GM19238 (cell line): ENCODE results near the gene NEBL.

Source experiments
- DNase-seq: peaks from one replicate; pipeline ENCODE4 v3.0.0; 2011; ENCODE audit warnings: low spot score; ENCODE audit not compliant: insufficient read length

The NEBL gene

DNA sequence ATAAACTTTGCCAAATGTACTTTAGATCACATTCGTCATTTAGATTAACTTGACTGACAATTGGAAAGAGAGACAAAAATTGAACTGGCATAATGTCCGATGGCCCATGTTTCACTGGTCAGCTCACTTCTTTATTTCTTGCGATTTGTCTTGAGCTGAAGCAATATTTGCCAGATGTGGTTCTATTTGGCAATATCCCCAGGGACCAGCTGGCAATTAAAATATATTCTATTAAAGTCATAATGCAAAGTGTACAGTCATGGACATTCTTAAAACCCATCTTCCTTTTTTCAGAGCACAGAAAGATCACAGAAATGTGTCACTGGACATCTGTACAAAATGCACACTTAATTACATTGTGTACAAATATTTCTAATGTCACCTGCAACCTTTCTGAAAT lies 26.3 kb downstream of the NEBL start:
- no peak for DNase-seq

DNA sequence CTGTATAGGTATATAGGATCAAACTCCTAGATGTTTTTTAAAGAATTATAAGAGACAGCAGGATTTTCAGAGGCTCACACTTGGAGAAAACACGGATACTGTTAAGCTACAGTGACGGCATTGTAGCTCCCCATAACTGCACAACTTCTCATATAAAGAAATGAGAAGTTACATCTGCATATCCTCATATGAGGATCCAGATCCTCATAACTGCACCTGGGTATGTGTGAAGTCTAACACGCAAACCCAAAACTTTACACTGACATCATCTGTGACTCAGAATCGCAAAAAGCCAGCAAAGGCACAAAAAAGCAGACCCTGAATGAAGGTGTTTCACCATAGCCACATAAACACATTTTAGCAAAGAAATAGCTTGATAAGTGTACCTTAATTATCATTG lies 34.1 kb downstream of the NEBL start:
- no peak for DNase-seq

DNA sequence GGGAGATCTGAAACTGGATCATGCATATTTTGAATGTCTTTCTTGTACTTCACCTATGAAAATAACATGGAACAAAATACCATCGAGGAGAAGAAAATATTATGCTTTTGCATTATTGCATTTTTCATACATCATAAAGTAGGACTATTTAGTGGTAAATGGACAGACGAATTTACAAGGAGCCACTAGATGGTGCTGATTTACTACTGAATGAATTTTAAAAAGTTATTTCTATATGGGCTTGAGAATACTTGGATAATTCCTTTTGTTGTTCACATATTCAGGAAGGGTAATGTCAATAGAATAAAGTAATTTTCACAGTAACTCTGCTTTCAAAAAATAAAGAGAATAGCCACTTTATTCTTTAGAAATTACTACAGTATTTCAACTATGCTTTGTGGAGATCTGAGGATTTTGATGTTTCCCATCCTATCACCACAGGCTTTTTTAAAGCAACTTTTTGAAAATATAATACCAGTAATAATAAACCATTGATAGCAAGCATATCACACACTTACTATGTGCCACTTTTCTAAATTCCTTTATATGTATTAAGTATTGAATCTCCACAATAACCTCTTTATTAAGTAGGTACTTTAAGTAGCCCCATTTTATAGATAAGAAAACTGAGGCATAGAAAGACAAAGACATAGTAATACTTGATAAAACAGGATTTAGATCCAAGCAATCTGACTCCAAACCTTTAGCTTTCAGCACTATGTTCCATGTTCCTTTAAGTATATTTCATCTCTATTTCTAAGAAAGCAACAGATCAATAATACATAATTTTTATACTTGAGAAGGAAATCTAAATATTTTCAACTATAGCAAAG lies 38.6 kb downstream of the NEBL start:
- no peak for DNase-seq

DNA sequence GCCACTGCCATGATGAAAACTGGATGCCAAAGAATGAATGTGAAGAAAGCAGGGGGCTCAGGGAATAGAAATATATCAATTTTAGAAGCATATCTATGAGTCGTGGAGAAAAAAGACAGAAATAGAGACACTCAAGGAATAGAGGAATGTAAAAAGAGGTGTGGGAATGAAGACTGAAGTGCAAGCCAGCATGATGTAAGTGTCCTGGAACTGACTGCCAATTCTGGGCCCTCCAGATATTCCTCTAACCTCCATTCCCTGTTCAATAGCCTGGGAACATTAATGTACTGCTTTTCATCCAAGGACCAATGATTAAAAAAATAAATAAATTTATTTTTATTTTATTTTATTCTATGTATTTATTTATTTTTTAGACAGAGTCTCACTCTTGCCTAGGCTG lies 40.6 kb downstream of the NEBL start:
- DNase-seq = no peak

DNA sequence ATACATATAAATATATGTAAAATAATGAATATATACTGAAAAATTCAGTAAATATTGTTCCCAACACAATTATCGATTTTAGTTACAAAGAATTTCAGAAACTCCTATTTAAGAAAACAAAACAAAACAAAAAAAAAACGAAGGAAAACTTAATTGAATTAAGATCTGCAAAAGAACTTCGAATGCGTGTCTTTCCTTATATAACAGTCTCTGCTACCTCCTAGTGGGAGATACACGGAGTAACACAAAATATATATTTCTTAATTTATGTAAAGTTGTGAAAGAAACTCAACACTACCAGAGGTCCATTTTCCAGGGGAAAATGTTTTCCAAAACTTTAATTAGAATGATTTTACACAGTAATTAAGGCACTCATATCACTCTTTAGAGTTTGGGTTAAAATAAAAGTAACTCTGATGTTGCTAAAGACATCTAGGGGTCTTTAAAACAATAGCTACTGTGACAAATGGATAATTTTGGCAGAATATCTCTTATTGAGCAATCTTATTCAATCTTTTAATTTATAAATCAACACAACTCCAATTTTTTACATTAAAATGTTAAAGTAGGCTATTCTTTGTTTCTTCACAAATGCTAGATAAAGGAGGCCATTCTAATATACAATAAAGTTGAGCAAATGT lies 41.6 kb downstream of the NEBL start:
- DNase-seq = no peak

DNA sequence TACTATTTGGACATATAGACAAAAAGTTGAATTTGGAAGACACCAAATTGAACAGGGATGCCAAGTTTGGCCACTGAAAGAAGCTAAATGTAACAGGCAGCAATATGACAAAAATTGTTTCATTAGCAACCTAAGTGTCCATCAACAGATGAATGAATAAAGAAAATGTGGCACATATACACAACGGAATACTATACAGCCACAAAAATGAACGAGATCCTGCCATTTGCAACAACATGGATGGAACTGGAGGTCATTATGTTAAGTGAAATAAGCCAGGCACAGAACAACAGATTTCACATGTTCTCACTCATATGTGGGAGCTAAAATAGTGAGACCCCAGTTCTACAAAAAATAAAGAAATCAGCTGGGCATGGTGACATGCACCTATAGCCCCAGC lies 43.8 kb downstream of the NEBL start:
- DNase-seq = no peak

DNA sequence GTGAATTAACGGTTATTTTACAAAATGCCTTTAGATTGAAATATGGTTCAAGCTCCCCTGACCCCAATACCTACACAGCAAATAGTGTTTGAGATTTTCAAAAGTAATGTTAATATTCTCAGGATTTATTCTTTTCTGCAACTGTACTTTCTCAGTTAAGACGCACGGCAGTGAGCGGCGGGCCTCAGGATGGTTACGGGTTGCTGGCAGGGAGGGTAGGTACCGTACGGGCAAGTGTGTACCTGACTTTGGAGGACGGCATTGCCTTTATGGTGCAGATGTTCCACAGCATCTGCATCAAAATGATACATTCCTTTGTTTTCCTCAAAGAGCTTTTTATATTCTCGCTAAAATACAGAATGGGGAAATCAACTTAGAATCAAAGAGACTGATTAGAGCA lies 44.8 kb downstream of the NEBL start:
- no peak for DNase-seq

DNA sequence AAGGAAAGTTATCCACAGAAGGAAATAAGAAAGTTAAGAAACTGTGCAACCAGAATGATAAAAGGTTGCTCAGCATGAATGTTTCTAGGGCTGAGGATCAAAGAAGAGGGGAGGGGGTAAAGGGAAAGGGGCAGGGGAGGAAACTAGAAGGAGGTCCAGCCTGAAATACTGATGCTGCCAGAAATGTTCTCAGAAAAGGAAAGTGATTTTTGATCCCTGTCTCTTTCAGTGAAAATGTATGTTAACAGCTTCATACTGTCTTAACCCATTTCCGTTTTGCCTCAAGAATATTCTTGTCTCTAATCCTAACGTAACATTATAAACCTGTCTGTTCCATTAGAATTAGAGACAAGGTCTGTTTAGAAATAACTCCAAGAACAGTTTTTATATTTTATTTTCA lies 49.6 kb downstream of the NEBL start:
- no peak for DNase-seq

DNA sequence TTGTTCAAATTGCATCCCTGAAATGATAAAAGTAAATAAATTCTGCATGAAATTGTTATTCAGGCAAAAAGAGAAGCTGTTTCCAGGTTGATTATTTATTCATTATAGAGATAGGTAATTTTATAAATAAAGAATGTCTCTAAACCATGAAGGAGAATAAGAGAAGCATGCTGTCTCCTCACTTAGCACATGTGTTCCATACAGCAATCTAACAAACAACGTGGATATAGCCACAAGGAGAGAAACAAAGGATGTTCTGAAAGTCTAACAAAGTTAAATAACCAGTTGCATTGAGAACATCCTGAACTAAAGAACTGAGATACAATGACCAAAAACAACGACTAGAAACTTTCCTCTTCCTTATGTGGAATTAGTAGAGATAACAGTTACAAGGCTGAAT lies 50.8 kb downstream of the NEBL start:
- no peak for DNase-seq

DNA sequence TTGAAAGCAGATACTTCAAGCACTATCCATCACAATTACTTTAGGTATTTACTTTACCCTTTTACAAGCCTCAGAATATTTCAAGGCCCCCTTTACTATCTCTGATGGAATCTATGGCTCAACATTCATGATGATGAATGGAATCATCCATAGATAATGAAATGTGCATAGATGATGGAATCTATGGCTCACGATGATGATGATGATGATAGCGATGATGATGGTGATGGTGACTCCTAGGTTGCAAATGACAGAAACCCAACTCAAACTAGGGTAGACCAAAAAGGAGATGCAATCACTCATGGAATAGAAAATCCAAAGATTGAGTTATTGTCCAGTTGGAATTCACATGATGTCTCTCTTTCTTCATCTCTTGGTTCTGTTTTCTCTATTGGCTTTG lies 55.7 kb downstream of the NEBL start:
- DNase-seq = no peak

DNA sequence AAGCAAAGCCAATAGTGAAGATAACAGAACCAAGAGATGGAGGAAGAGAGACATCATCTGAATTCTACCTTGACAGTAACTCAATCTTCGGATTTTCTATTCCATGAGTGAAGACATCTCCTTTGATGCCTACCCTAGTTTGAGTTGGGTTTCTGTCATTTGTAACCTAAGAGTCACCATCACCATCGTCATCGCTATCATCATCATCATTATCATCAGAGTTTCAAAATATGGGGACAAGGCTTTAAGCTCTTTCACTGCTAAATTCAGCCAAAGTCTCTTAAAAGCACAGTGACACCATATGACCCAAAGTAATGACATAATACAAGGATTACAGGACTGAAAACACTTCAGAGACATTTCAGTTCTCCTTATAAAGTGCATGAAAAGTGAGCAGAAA lies 57.2 kb downstream of the NEBL start:
- no peak for DNase-seq

DNA sequence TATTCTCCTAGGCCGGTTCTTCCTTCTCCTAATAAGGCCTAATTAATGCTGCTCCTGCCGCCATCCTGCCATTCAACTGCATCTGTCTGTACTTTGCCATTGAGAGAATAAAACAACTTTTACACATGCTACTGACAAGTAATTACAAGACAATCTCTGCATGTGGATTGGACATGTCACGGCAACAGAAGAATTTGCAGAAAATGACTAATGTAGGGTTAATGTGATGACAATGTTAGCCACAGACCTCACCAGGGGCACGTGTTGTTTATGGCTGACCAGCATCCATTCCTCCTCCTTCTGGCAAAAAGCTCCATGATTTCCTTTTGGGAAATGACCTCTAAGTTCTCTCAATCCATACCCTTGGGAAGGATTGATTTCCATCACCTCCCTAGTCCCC lies 58.0 kb downstream of the NEBL start:
- DNase-seq = no peak

DNA sequence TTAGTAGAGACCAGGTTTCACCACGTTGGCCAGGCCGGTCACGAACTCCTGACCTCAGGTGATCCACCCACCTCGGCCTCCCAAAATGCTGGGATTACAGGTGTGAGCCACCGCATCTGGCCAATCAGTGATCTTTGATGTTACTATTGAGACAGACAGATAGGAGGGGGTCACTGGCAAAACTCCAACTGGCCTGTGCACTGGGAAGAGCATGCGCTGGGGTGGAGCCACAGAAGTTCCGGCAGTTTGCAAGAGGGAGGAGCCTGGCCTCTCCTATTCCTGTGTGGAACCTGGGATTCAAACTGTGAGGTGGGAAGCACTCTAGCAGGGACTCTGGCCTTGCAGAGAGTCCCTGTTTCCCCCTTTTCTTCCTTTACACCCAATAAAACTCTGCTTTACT lies 60.7 kb downstream of the NEBL start:
- no peak for DNase-seq

DNA sequence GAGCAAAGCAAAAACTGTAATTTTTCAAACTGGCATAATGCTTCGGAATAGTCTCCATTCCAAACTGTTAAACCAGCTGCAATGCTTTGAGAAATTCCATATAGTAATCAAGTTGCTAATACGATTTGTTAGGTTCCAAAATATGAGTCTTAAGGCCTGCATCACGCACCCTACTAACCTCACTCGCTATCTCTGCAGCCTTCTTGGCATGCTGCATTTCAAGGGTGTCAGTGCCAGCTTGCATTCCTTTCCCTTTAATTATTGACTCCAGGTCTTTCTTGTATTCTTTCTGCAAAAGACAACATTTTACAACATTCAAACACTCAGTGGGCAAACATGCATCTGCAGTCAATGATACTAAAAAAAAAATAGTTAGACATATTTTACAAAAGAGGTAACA lies 61.8 kb downstream of the NEBL start:
- DNase-seq = no peak

DNA sequence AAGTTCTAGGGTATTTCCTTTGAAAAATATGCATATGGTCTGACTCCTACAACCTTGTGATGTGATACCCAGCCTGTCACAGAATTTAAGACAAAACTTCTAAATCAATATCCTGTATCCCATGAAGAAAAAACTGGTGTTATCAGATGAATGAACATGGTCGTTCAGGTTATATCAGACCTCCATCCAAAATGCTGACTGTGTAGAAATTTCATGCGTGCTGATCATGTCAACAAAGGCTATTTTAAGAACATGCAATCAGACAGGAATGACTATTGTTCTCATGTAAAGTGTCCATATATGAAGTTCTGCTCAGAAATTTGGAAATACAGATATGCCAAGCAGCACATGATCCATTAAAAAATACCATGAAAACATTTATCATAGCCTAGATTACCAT lies 62.3 kb downstream of the NEBL start:
- DNase-seq = no peak

DNA sequence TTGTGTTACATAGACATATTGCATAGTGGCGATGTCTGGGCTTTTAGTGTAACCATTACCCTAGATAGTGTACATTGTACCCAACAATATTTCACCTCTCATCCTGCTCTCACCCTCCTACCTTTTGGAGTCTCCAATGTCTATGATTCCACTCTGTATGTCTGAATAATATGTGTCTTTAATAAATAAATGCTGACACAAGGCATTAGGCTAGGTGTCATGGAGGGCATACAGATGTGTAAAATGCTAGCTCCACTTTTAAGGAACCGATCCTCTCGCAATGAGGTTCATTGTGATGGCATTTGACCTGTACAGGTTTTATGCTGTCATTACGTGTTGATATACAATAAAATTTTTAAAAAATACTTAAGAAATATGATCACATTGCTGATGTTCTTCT lies 74.3 kb downstream of the NEBL start:
- DNase-seq = no peak

DNA sequence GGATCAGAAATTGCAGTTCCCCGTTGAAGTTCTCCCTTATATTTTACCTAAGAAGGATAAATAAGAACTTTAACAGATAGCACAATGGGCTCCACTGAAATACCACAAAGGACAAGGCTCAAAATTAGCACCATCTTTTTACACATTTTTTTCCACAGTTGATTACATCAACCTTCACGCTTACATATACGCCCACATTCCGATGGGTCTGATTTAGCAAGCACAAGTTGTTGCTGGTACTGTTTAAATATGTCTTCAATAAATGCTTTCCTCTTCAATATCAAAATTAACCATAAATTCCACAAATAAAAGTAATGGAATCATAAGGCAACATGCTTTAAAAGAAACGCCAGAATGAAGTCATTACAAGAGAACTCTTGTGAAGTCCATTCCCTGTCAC lies 79.5 kb downstream of the NEBL start:
- no peak for DNase-seq

DNA sequence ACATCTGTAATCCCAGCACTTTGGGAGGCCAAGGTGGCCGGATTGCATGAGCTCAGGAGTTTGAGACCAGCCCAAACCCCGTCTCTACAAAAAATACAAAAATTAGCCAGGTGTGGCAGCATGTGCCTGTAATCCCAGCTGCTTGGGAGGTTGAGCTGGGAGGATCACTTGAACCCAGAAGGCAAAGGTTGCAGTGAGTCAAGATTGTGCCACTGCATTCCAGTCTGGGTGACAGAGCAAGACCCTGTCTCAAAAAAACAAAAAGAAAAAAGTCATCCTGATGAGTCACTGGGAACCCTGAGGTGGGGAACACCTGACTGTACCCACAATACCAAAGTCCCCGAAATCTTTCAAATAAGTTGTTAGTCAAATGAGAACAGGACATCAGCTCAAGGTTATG lies 80.0 kb downstream of the NEBL start:
- no peak for DNase-seq

DNA sequence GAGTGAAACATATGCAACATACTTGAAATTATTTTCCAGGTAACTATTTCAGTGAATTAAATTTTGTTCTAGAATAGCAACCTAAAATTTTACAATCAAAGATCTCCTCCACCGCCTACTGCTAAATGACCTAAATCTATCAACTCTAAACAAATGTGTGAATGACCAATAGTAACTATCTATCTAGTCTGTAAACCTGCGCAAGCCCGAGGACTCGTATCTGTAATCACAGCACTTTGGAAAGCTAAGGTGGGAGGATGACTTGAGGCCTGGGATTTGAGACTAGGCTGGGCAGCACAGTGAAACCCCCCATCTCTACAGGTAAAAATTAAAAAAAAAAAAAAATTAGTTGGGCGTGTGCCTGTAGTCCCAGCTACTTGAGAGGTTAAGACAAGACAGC lies 83.0 kb downstream of the NEBL start:
- no peak for DNase-seq

DNA sequence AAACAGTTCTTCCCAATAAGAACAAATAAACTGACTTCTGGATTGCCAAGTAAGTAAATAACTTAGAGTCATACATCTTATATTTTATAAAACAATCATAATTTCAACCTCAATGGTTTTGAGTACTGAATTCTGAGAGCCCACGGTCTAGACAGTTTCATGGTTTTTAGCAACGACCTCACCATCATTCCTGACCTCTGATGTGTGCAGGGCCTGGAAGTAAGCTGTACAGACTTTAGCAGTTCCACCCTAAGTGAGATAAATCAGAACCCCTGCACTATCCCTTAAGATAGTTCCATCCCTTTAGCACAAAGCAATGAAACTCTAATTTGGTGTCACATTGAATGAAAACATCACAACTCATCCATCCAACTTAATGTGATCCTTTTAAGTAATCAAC lies 86.0 kb downstream of the NEBL start:
- no peak for DNase-seq

DNA sequence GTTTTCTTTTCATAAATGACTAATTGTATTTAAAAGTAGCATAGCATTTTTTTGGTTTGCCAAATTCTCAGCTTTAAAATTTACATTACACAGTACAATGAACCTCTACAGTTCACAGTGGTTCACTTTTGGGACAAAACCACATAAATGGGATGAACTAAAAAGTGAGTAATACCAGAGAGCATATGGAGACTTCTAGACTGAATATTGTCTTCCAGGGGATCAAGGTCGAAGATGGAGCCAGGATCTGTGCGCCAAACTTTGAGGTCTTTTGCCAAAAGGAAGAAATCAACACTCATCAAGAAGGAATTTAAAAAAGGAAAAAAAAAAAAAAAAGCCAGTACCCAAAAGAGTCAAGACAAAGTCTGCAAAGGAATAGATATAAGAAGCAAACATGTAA lies 87.5 kb downstream of the NEBL start:
- no peak for DNase-seq

DNA sequence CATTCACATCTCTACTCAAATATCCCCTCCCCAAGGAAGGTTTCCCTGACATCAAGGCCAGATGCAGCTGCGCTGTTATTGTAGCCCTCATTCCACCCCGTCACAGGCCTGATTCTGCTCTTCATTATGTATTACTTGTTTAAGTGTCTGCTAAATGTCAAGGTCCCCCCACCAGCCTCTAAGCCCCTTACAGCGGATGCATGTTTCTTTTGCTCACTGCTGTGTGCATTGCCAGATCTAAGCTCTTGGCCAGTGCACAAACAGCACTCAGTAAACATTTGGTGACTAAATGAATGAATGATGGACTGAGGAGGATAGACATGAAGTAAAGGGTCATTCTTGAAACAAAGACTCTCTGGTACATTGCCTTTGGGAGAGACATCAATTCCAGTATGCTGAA lies 90.6 kb downstream of the NEBL start:
- no peak for DNase-seq

DNA sequence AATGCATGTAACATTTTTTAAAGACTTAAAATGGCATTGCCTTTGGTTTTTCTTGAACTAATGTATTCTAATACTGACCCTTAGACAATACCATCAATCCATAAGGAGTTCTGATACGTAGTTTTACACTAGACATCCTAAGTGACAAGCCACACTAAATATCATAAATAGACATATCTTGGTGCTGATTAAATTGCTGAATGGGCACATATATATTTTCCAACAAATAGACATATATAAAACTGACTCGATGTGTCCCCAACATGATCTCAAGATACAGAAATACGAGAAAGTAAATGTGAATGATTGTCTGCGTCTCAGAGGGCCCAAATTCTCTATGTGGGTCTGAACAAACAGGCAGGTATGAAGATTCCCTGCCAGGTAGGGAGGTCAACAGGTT lies 99.8 kb downstream of the NEBL start:
- no peak for DNase-seq
